Activated naive CD4-positive, alpha-beta T cell treated with anti-CD3 and anti-CD28 coated beads, Interleukin-2, amount 50 U/mL, for 16 hours (primary cell): Measurements from ENCODE around the gene RBPJ.
"Not testable (repeated sequence)": the region's sequence is repeated elsewhere in the genome, so short reads cannot be mapped to it uniquely, and the experiment has no call there.

Experiments
- DNase-seq: peaks from one replicate; pipeline ENCODE4 v3.0.0-alpha.2; 2020

RBPJ gene

GRCh38 chr4:26377328-26378311 is 56.8 kb downstream of the RBPJ start:
- no peak for DNase-seq

- no peak for DNase-seq
These were observed 59.0 kb downstream of the RBPJ start for GRCh38 chr4:26379837-26380236.

- no peak for DNase-seq
These were observed 59.9 kb downstream of the RBPJ start for GRCh38 chr4:26380740-26381139.

- DNase-seq, result no peak
These were observed 63.7 kb downstream of the RBPJ start for GRCh38 chr4:26384380-26385057.

GRCh38 chr4:26385690-26386089 is 64.9 kb downstream of the RBPJ start:
- no peak for DNase-seq

GRCh38 chr4:26386386-26386785 is 65.6 kb downstream of the RBPJ start:
- no peak for DNase-seq

GRCh38 chr4:26388671-26389070 is 67.9 kb downstream of the RBPJ start:
- DNase-seq, result no peak

- no peak for DNase-seq
These were observed 76.3 kb downstream of the RBPJ start for GRCh38 chr4:26397086-26397485.

GRCh38 chr4:26400132-26400531 is 79.3 kb downstream of the RBPJ start:
- DNase-seq, result no peak

GRCh38 chr4:26402017-26402416 is 81.2 kb downstream of the RBPJ start:
- not testable (repeated sequence) for DNase-seq

GRCh38 chr4:26402458-26402857 is 81.6 kb downstream of the RBPJ start:
- no peak for DNase-seq

GRCh38 chr4:26404743-26405206 is 84.0 kb downstream of the RBPJ start:
- no peak for DNase-seq

- no peak for DNase-seq
These were observed 85.6 kb downstream of the RBPJ start for GRCh38 chr4:26406346-26406975.

GRCh38 chr4:26407476-26407875 is 86.7 kb downstream of the RBPJ start:
- DNase-seq, result no peak

GRCh38 chr4:26410385-26411293 is 89.8 kb downstream of the RBPJ start:
- DNase-seq, result no peak

GRCh38 chr4:26412381-26413372 is 91.9 kb downstream of the RBPJ start:
- DNase-seq, result no peak

- no peak for DNase-seq
These were observed 92.8 kb downstream of the RBPJ start for GRCh38 chr4:26413582-26413981.

- no peak for DNase-seq
These were observed 97.3 kb downstream of the RBPJ start for GRCh38 chr4:26418107-26418506.

- no peak for DNase-seq
These were observed 98.0 kb downstream of the RBPJ start for GRCh38 chr4:26418850-26419249.

- DNase-seq, result no peak
These were observed 99.6 kb downstream of the RBPJ start for GRCh38 chr4:26420438-26420837.

GRCh38 chr4:26420913-26421312 is 100.1 kb downstream of the RBPJ start:
- no peak for DNase-seq
